NCI-H748 treated with DMSO at 0.1 percent for 48 hours (cell line): ENCODE measurements around the gene HTR2B.
"Not testable (repeated sequence)": the region's sequence is repeated elsewhere in the genome, so short reads cannot be mapped to it uniquely, and the experiment has no call there.

Experiments used
- DNase-seq: peaks from one replicate; lab custom pipeline; 2025; lab: John Stamatoyannopoulos, UW

HTR2B gene

GRCh38 chr2:231124838-231125568 is at the start of gene HTR2B:
HTR2B (minus strand) TSS chr2:231125042; CDS start chr2:231123764, 1,278 bp downstream.
- no peak for DNase-seq

DNA sequence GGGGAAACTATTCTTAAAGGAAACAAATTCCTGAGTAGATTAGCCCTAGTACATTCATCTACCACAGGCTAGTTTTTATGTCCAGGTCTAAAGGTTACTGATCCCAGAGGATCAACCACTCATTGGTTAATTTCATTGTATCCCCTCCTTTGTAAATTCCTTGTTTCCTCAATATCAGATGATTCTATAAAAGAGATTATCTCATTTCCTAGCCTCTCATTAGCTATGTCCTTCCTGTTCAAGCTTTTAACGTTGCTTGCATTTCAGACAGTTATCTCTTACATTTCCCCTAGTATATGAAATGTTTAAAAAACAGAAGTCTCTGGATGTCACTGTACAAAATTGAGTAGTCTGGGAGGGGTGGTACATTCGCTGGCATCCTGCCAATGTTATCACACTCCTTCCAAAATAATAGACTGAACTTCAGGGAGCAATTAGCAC is 49.4 kb upstream of the HTR2B start:
- no peak for DNase-seq

DNA sequence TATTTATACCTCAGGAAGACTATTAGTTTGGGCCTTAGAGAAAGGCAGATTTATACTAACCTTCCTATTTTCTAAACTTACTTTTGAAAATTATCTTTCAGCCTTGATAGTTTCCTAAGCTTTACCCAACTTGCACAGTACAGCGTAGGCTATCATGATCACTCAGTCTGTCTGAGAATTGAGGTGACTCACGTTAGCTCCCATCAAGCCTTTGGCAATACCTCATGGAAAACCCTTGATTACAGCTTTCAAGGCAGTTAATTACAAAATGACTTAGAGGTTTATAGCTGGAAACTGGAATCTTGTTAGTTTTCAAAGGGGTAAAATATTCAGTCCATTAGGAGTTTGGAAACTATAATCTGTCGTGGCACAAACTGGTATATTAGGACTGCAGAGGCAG is 47.2 kb upstream of the HTR2B start:
- DNase-seq, result no peak

- no peak for DNase-seq
Measured at GRCh38 chr2:231170055-231170454, 45.2 kb upstream of the HTR2B start.

- DNase-seq, result no peak
Measured at GRCh38 chr2:231169488-231169887, 44.6 kb upstream of the HTR2B start.

DNA sequence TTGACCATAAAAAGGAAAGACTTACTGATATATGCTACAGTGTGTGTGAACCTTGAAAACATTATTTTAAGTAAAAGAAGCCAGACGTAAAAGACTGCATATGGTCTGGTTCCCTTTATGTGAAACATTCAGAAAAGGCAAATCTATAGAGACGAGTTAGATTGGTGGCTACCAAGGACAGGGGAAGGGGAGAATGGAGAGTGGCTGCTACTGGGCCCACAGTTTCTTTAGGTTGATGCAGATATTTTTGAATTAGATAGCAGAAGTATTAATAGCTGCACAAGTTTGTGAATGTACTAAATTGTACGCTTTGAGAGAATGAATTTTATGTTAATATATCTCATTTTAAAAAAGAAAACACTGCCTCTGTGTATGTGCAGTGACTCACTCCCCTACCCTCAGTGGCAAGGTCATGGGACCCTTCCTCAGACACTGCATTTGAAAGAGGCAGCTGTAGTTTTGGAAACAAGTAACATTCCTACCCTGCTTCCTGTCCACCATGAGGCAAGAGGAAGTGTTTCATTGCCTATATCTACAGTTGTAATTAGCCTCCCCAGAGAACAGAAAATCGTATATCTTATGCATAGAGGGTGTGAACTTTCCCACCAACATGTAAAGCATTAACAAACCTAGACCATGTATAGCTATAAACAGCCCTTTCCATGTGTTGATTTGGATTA is 43.8 kb upstream of the HTR2B start:
- no peak for DNase-seq

GRCh38 chr2:231167745-231168459 is 43.1 kb upstream of the HTR2B start:
- no peak for DNase-seq

- DNase-seq, result no peak
Measured at GRCh38 chr2:231163414-231164095, 38.7 kb upstream of the HTR2B start.

GRCh38 chr2:231163011-231163410 is 38.2 kb upstream of the HTR2B start:
- no peak for DNase-seq

GRCh38 chr2:231161877-231162329 is 37.1 kb upstream of the HTR2B start:
- DNase-seq, result no peak

- DNase-seq, result no peak
Measured at GRCh38 chr2:231161252-231161839, 36.5 kb upstream of the HTR2B start.

DNA sequence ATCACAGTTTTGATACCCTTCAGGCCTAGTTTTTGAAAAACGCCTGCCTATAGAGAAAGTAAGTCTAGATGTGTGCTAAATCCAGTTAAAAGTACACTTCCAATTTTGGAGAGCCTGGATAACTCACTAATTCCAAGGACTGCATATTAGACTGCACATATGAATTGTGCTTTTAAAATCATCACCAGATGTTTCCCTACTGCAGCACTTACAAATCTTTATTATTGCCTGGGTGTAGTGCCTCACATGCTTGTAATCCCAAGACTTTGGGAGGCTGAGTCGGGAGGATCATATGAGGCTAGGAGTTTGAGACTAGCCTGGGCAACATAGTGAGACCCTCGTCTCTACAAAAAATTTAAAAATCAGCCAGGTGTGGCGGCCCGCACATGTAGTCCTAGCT is 35.9 kb upstream of the HTR2B start:
- DNase-seq, result no peak

DNA sequence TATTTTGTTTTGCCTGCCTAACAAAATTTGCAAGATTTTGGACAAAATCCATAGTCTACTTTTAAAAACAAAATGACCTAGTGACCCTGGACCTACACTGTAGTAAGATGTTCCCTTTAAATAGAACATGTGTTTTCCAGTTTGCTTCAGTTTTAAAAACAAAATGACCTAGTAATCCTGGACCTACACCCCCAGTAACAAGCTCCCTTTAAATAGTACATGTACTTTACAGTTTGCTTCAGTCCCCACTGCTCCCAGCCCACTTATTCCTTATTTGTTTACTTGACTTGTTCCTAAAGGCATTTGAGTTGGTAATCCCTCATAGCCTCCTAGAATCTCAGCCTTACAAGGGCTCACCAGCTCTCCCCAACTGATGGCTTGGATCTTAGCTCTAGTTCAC is 34.5 kb upstream of the HTR2B start:
- no peak for DNase-seq

DNA sequence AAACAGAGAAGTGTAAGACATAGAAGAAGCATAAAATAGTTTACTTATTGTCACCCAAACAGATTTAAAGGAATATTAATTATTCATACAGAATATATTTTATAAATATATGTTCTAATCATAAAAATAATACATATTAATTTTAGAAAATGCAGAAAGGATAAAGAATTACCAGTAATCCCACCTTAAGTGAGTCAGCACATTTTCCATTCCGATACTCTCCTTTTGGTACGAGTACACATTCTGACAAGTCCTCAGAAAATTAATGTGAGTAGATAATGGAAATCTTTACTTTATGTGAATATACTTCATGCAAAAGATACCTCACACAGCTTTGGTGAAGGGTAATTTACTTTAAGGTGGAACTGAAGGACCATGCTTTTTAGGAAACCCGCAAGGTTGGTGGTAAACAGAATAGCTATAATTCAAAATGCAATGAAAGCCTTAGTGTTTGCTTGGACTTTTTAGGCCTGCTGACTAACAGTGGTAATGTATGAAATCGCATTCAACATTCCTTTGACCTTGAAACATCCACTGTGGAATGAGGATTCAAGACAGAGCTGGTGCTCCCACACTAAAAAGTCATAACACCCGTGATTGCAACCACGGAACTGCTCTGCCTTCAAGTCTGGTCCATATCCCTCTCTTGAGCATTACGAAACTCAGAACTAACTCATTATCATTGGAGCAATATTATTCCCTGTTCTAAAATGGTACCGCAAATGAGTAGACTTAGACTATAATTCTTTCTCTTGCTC is 28.1 kb upstream of the HTR2B start:
- no peak for DNase-seq

GRCh38 chr2:231146665-231147064 is 21.8 kb upstream of the HTR2B start:
- DNase-seq, result no peak

DNA sequence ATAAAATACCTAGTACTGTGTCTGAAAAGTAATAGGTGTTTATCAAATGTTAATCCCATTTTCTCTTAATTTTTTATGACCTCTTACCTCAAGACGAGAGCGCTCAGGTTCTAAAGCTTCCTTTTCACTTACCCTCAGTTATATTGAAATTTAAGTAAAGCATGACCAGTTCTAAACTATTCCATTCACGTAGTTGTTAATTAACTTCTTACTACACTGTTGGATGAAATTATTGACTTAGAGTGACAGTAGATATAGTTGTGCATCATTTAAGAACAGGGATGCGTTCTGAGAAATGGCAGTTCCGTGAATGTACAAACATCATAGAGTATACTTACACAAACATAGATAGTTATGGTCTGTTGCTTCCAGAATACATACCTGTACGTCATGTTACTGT is 20.1 kb upstream of the HTR2B start:
- DNase-seq, result no peak

GRCh38 chr2:231140808-231141207 is 16.0 kb upstream of the HTR2B start:
- DNase-seq, result not testable (repeated sequence)

- no peak for DNase-seq
Measured at GRCh38 chr2:231139796-231140195, 15.0 kb upstream of the HTR2B start.

- DNase-seq, result peak; percentile 62
Measured at GRCh38 chr2:231138699-231139098, 13.9 kb upstream of the HTR2B start.

- no peak for DNase-seq
Measured at GRCh38 chr2:231134910-231135655, 10.2 kb upstream of the HTR2B start.
